Measurements from ENCODE around the gene CARS2. TPM values are rescaled to one million over a fixed set of nuclear protein-coding genes. Genes with fewer than 3 reads are reported as not detected.

The CARS2 gene
- polyA plus RNA-seq, 2 of the 4 experiments (the other 2 are of a cell fraction): 31.5 to 41.4 TPM

GRCh38 chr13:110682746-110683145, 23.2 kb downstream of the CARS2 start:
- FAIRE-seq (no peak), DNase-seq (ENCODE audit: low read depth in 1 of 2, low spot score in 1 of 2) (no peak), ATAC-seq (no peak)
- Histone ChIP-seq H3K4me2 (no peak overlapping the region), H3K4me3 (no peak overlapping the region), H3K4me1 (no peaks in the 10 kb centered on the region), H3K9me3 (no peaks in the 10 kb centered on the region), H3K27ac (no peak overlapping the region)
- TF ChIP-seq E2F6 (IDR thresholded peaks at IDR 0.05; ENCODE audit: borderline replicate concordance, low read depth) (no peak), POLR2AphosphoS2 (conservative IDR thresholded peaks at IDR 0.05; ENCODE audit: low read length) (no peak), USF2 (IDR thresholded peaks at IDR 0.05) (no peak), NPAS2 (CRISPR knock-in tag; IDR thresholded peaks at IDR 0.05; ENCODE audit: borderline replicate concordance) (no peak), ATOH8 (CRISPR knock-in tag; IDR thresholded peaks at IDR 0.05; ENCODE audit: low read depth) (no peak), HOXB5 (CRISPR knock-in tag; IDR thresholded peaks at IDR 0.05) (no peak), MAZ (IDR thresholded peaks at IDR 0.05; ENCODE audit: borderline replicate concordance, low read depth, low read length) (no peak), RFX5 (IDR thresholded peaks at IDR 0.05) (no peak), ESRRA (IDR thresholded peaks at IDR 0.05; ENCODE audit: borderline replicate concordance, low read length) (no peak), ZSCAN20 (CRISPR knock-in tag; IDR thresholded peaks at IDR 0.05) (no peak), POLR2A (IDR thresholded peaks at IDR 0.05; ENCODE audit: low read length) (no peak), KDM5A (IDR thresholded peaks at IDR 0.05) (no peak), BHLHE40 (IDR thresholded peaks at IDR 0.05; ENCODE audit: low read depth, low read length) (no peak), ZC3H11A (IDR thresholded peaks at IDR 0.05) (no peak), SREBF2 (IDR thresholded peaks at IDR 0.05) (no peak), REST (IDR thresholded peaks at IDR 0.05) (no peak)
- WGBS (ENCODE audit: missing lambda C conversion rate): 94% methylated on average over 12 of the region's 12 CpGs
- ChIA-PET CTCF (interaction anchor here (0.6 to 1.9 kb wide), 9 partner anchors 9 to 136 kb away, joined by 3 to 10 read pairs (median 4); no protein-coding TSS in a partner anchor), POLR2A (interaction anchor here (1.3 kb wide), 1 partner anchor 33 kb away, joined by 9 read pairs; no protein-coding TSS in a partner anchor)

- no peak for TF ChIP-seq ZNF302 (CRISPR knock-in tag; IDR thresholded peaks at IDR 0.05)
- no peak for TF ChIP-seq TP53 (CRISPR knock-in tag; IDR thresholded peaks at IDR 0.05)
- TF ChIP-seq EHF (CRISPR knock-in tag; IDR thresholded peaks at IDR 0.05): no peak
- no peak for TF ChIP-seq TFCP2L1 (CRISPR knock-in tag; IDR thresholded peaks at IDR 0.05)
- TF ChIP-seq MYC (IDR thresholded peaks at IDR 0.05; ENCODE audit: borderline replicate concordance, low read length): no peak
- no peak for TF ChIP-seq CHD2 (IDR thresholded peaks at IDR 0.05; ENCODE audit: low read length, partially characterized antibody)
- TF ChIP-seq USF2 (IDR thresholded peaks at IDR 0.05): no peak
- TF ChIP-seq SMC3 (IDR thresholded peaks at IDR 0.05): no peak
- no peak for TF ChIP-seq ESRRA (IDR thresholded peaks at IDR 0.05; ENCODE audit: borderline replicate concordance, low read length)
- Histone ChIP-seq H3K4me3 (no peak overlapping the region), H3K27ac (no peak overlapping the region), H3K4me2 (no peak overlapping the region), H3K9me3 (no peaks in the 10 kb centered on the region), H3K4me1 (no peaks in the 10 kb centered on the region)
- FAIRE-seq (no peak), DNase-seq (ENCODE audit: low read depth in 1 of 2, low spot score in 1 of 2) (no peak), ATAC-seq (no peak)
- 89% methylated on average over 15 of the region's 15 CpGs for WGBS (ENCODE audit: missing lambda C conversion rate)
- ChIA-PET POLR2A (interaction anchor here (1.0 to 1.5 kb wide), 2 partner anchors 30 to 33 kb away, joined by 4 to 9 read pairs; no protein-coding TSS in a partner anchor), CTCF (interaction anchor here (0.9 to 1.6 kb wide), 6 partner anchors 8 to 137 kb away, joined by 3 to 7 read pairs (median 4); no protein-coding TSS in a partner anchor)
Observed at GRCh38 chr13:110681868-110682550, 23.9 kb downstream of the CARS2 start.
